Adrenal gland (tissue), 5 donors: ENCODE measurements around the gene ARHGAP18.

Source experiments
- POLR2A ChIP-seq, 2 donors: fragments of 450-650 bp; IDR thresholded peaks; one replicate each; pipeline ENCODE4 v1.6.1; 2017; ENCODE audit warnings: antibody characterized with exemption in 2 of 2, mild to moderate bottlenecking in 2 of 2, moderate library complexity in 1 of 2
- TF ChIP-seq, protein P1 (sequence below), 6 experiments: fragments of 450-650 bp in 4 of 6; fragments of 200-600 bp in 2 of 6; sonication (generic) in 1 of 6; IDR thresholded peaks; 1 replicate in 5 of 6; 2 replicates in 1 of 6; pipeline versions ENCODE4 v1.5.1 to v1.8.0; 2016 to 2021; ENCODE audit warnings: antibody characterized with exemption in 6 of 6, mild to moderate bottlenecking in 2 of 6, moderate library complexity in 1 of 6
- donor health status: DM: no; HTN: no; CAD: no.

DNA sequence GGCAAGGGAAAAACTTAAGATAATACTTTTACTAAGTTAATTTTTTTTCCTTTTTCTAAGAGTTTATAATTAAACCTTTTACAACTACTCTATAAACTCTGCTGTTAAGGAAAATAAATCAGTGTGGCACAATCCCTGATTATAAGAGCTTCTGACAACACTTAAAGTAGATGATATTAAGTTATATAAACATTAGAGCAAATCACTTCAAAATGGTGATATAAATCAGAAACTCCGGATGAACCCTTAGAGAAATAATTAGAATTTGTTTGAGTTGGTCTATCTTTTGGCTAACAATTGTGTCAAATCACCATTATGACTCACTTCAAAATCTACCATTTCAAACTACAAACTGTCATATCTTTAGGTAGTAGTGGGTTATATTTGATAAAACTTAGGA is 104.9 kb downstream of the ARHGAP18 start:
- TF ChIP-seq, protein P1, sequence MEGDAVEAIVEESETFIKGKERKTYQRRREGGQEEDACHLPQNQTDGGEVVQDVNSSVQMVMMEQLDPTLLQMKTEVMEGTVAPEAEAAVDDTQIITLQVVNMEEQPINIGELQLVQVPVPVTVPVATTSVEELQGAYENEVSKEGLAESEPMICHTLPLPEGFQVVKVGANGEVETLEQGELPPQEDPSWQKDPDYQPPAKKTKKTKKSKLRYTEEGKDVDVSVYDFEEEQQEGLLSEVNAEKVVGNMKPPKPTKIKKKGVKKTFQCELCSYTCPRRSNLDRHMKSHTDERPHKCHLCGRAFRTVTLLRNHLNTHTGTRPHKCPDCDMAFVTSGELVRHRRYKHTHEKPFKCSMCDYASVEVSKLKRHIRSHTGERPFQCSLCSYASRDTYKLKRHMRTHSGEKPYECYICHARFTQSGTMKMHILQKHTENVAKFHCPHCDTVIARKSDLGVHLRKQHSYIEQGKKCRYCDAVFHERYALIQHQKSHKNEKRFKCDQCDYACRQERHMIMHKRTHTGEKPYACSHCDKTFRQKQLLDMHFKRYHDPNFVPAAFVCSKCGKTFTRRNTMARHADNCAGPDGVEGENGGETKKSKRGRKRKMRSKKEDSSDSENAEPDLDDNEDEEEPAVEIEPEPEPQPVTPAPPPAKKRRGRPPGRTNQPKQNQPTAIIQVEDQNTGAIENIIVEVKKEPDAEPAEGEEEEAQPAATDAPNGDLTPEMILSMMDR (IDR thresholded peaks at IDR 0.05): no peak
- TF ChIP-seq POLR2A (IDR thresholded peaks at IDR 0.05): no peak
